Activated T-cell treated with anti-CD3 and anti-CD28 coated beads for 24 hours (primary cell): ENCODE results near the gene HMCN1.
"Not testable (repeated sequence)": the region's sequence is repeated elsewhere in the genome, so short reads cannot be mapped to it uniquely, and the experiment has no call there.

Source experiments
- DNase-seq: peaks from one replicate; pipeline ENCODE4 v3.0.0-alpha.2; 2020; ENCODE audit warnings: low read depth

HMCN1 gene

DNA sequence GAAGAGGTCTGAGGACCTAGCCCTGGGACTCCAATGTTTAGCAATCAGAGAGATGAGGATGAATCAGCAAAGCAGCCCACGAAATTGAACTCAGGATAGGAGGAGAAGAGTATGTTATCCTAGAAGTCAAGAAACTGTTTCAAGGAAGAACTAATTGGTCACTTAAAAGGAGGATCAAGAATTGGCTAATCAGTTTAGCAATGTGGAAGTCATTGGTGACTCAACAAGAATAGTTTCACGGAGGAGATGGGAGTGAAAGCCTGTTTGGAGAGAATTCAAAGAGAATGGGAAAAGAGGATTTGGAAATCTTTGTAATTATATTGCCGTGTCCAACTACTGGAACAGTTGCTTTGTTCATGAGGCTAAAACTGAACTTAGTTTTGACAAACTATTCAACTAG is 7.4 kb downstream of the HMCN1 start:
- DNase-seq, result no peak

DNA sequence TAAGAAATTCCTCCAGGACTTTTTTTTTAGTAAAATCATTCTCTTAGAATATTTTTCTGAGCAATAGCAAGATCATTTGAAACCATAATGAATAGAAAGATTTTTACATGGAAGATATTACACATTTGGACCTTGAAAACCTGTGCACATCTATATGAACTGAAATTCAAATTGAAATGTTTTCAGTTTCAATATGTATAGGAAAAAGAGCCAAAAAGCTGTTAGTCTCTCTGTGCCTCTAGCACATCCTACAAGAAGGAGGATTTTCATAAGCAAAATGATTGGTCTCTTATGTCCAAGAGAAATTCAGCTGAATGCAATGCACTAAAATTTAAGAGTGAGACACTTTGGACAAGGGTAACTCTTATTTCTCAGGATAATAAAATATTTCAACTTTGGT is 8.2 kb downstream of the HMCN1 start:
- DNase-seq, result no peak

GRCh38 chr1:185745165-185745564 is 11.0 kb downstream of the HMCN1 start:
- DNase-seq, result no peak

DNA sequence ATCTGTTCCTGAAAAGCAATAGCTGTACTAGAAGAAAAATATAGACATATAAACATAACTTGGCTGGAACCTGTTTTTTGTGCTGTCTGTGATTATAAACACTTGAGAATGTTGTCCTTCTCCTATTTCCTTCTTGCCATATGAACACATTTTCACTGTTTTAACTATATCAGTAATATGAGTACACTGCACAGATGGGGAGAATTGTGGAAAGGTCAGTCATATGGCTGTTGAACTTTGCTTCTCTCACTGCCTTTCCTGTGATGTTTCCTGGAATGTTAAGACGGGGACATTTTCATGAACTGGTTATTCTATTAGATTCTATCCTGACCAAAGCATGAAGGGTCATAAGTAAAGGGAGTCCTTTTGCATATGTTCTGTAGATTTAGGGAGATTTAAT is 24.9 kb downstream of the HMCN1 start:
- no peak for DNase-seq

DNA sequence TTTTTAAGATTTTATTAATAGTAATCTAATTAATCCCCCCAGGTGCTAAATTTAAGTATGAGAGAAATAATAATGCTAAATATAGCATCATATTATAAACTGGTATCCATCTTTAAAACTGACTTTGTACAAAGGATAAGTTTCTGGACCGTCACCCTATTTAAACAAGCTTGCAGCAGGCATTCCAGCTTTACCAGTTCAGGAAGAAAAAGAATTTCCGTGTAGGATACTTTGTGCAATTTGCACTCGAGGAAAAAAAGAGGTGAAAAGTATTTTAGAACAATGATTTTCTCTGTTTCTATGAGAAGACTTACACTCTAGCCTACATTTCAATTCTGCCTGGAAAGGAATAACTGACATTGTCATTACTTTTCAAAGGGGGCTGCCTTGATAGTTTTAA is 27.6 kb downstream of the HMCN1 start:
- DNase-seq, result no peak

- no peak for DNase-seq
Observed at GRCh38 chr1:185767508-185768120, 33.4 kb downstream of the HMCN1 start.

DNA sequence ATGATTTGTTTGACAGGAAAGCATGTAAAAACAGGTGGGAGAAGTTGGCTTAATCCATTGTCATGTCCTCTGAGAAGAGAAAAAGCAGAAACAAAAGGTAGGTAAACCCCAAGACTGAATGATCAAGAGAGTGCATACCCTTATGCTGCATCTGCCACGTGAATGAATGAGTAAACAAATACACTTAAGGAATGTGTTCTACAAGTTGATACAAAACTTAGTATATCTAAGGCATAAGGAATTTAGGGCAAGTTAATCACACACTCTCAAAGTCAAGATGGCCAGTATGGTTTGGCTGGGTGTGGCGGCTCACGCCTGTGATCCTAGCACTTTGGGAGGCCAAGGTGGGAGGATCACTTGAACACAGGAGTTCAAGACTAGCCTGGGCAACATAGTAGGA is 34.2 kb downstream of the HMCN1 start:
- DNase-seq, result no peak

DNA sequence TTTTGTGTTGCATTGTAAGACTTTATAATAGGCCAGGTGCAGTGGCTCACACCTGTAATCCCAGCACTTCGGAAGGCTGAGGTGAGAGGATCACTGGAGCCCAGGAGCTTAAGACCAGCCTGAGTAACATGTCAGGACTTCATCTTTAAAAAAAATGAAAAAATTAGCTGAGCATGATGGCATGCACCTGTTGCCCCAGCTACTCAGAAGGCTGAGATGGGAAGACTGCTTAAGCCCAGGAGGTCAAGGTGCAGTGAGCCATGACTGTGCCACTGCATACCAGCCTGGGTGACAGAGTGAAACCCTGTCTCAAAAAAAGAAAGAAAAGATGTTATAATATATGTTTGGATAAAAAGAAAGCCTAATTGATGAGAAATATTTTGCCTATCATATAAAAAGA is 34.9 kb downstream of the HMCN1 start:
- DNase-seq, result no peak

DNA sequence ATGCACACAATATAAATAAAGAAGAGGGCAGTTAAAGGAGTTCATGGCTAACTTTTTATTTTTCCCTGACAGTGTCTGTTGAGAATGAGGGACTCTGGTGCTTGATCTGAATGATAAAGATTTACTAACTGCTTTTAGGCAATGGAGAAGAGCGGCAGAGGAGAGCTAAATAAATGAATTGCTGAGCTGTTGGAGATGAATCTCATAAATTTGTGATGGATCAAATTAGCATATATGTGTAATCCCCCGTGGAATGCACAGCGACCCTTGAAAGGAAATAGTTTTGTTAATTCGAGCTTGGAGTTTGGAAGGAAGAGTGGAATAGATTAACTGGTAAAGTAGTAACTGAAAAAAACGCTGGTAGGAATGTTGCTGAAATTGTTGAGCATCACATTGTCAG is 40.2 kb downstream of the HMCN1 start:
- DNase-seq, result no peak

DNA sequence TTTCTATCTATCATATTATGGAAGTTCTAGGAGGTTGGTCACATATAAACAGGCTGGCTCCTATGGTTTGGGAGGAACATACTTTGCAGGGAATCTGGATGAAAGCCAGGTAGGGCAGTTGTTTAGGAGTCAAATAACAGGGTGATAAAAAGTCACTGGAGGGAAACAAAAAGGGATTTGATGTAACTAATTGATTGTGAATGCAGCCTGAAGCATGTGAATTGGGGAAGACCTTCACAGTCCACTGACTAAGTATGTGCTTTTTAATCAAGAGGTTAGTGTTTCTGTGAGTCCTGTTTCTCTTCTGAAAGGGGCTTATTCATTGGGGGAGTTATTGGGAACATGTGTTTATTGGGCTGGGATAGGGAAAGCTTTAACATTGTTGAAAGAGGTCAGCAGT is 41.3 kb downstream of the HMCN1 start:
- DNase-seq, result no peak

DNA sequence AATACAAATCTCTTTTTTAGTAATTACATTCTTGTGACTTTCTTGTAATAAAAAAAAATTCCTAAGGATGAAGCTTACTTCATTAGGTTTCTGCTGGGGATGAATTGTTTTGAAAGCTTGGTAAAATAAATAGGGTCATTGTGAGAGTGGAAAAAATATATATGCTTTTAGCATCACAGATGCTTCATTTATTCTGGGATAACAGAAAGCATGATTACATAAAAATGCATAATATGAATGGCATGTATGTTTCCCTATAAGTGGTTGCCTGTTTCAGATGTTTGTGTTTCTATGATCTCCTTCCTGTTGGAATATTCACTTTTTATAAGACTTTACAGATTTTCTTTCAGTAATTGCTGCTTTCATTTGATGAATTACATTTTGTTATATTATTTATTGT is 42.3 kb downstream of the HMCN1 start:
- no peak for DNase-seq

DNA sequence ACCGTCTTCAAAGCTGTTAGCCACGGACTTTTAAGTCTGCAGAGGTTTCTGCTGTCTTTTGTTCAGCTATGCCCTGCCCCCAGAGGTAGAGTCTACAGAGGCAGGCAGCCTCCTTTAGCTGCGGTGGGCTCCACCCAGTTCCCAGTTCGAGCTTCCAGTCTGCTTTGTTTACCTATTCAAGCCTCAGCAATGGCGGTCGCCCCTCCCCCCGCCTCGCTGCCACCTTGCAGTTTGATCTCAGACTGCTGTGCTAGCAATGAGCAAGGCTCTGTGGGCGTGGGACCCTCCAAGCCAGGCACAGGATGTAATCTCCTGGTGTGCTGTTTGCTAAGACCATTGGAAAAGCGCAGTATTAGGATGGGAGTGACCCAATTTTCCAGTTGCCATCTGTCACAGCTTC is 49.7 kb downstream of the HMCN1 start:
- not testable (repeated sequence) for DNase-seq

GRCh38 chr1:185785586-185785985 is 51.4 kb downstream of the HMCN1 start:
- no peak for DNase-seq

- no peak for DNase-seq
Observed at GRCh38 chr1:185786524-185786923, 52.3 kb downstream of the HMCN1 start.

- DNase-seq, result no peak
Observed at GRCh38 chr1:185787238-185787637, 53.0 kb downstream of the HMCN1 start.

- DNase-seq, result no peak
Observed at GRCh38 chr1:185788386-185788785, 54.2 kb downstream of the HMCN1 start.

DNA sequence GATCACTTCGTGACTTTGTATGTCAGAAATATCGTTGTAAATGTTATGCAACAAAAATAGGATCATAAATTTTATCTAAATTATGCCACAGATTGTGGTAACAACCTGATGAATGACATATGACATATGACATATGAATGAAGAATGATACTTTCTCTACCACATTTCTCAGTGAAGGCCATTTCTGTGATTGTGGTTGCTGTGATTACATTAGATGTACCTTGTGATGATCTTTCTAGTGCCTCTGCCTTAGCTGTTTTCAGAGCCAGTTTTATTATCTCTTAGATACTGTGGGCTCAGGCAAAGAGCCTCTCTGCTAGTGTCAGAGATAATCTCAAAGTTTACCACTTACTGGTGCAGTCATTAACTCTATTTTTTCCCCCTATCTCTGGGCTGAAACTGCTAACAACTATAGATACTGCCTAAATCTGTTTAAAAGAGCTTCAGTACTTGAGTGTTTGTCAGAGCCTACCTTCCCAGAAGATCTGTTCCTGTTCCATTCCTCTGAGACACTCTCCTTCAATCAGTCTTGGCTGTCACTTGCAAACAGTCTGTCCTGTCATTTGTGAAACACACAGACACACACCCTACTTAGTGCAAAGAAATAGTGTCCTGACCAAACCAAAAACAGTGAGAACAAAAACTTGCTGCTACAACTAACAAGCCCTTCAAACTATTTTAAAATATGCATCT is 55.5 kb downstream of the HMCN1 start:
- DNase-seq, result no peak

DNA sequence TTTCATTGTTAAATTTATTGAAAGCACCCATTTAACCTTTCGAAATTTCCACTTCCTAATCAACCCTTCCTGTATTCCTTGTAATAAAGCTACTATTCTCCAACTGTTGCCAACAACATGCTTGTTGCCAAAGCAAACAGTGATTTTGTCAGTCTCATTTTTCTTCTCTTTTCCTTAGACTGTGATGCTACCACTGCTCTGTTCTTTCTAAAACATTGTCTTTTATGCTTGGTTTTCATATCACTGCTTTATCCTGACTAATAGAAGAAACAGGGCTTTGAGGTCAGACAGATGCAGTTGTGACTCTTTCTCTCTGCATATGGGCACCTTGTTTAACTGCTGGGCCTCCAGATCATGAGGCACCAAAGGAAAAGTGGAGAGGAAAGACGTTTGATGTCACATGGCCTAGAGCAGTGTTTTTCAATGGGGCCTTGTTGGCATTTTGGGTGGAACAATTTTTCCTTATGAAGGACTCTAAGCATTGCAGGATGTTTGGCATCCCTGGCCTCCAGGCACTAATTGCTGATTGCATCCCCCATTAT is 56.1 kb downstream of the HMCN1 start:
- DNase-seq, result no peak

DNA sequence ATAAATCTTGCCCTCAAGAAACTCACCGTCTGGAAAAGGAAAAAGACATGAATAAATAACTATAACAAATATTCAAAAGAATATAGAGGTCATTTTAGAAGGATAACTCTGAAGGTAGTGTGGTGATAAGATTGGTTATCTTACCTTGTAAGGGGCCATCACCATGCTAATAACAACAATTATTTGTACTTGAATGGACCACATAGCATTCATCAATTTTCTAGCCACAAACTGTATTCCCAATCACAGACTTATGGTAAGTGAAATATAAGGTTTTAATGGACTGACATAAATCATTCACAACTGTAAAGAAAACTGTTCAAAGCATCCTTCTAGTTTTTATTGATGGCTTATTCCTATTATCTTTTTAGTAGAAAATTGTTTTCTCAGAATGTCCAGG is 57.8 kb downstream of the HMCN1 start:
- no peak for DNase-seq

GRCh38 chr1:185794495-185794894 is 60.3 kb downstream of the HMCN1 start:
- not testable (repeated sequence) for DNase-seq

DNA sequence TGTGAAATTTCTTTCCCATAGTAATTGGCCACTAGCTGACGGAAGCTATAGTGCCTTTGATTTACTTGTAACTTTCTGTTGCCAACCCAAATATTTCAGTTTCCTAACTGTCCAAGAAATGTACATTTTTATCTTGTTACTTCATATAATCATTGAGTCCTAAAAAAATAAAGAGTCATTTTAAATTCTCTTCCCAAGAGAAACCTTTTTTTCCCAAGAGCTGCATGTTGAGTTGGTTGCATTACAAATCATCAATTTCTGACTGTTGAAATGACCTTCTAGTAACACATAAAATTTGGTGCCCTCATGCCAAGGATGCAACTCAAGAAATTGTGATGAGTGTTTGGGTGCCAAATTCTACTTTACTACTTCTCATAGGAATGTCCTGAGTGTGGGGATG is 61.0 kb downstream of the HMCN1 start:
- DNase-seq, result no peak

DNA sequence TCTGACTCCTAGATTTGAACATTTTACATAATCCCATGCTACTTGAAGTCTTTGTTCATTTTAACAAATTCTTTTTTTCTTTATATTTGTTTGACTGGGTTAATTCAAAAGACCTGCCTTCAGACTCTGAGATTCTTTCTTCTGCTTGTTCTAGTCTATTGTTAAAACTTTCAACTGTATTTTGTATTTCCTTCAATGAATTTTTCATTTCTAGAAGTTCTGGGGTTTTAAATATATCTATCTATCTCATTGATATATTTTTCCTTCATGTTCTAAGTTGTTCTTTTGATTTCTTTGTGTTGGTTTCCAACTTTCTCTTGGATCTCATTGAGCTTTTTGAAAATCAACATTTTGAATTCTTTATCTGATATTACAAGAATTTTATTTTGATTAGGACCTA is 64.3 kb downstream of the HMCN1 start:
- no peak for DNase-seq

DNA sequence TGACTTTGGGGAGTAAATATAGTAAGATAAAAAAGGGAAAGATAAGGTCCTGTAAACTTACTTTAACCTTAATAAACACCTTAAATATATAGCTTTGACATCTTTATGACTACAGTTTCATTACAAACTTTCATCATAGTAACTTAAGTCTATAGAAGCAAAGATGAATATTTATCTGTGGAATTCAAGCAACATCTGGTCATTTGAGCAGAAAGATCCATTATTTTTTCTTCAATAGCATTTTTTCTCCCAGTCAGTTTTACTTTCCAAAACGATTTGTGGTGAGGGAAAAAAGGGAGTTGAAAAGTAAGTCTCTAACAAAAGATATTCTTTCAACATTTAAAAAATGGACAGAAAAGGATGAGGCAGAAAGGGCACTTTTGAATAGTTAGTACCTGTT is 69.0 kb downstream of the HMCN1 start:
- DNase-seq, result no peak

- no peak for DNase-seq
Observed at GRCh38 chr1:185804206-185804605, 70.0 kb downstream of the HMCN1 start.
